ENCODE results near the gene ACAD10. TPM values are rescaled to one million over a fixed set of nuclear protein-coding genes. Genes with fewer than 3 reads are reported as not detected.
A peak's percentile ranks its signal among the peaks of the same experiment; 100 is the strongest.

Gene ACAD10
- total and polyA plus RNA-seq, 10 donors = 10.2 to 40.5 (median 26.9) TPM

DNA sequence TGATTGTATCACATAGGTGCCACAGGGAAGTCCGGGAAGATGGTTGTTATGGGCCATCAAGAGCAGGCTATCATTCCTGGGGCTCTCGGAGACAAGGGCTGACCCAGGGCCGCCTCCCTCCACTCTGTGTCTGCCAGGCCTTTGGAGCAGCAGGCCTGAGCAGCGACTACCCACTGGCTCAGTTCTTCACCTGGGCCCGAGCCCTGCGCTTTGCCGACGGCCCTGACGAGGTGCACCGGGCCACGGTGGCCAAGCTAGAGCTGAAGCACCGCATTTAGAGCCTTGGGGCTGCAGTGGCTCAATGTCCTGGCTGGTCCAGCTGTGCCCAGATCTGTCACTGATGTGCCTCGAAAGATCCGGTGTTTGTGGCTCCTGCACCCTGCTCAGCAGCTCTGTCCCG lies 70.3 kb downstream of the ACAD10 start:
- H3K27ac ChIP-seq = no peak overlapping the region
- no peak for TF ChIP-seq POLR2AphosphoS5 (IDR thresholded peaks at IDR 0.05)
- TF ChIP-seq, protein P1, sequence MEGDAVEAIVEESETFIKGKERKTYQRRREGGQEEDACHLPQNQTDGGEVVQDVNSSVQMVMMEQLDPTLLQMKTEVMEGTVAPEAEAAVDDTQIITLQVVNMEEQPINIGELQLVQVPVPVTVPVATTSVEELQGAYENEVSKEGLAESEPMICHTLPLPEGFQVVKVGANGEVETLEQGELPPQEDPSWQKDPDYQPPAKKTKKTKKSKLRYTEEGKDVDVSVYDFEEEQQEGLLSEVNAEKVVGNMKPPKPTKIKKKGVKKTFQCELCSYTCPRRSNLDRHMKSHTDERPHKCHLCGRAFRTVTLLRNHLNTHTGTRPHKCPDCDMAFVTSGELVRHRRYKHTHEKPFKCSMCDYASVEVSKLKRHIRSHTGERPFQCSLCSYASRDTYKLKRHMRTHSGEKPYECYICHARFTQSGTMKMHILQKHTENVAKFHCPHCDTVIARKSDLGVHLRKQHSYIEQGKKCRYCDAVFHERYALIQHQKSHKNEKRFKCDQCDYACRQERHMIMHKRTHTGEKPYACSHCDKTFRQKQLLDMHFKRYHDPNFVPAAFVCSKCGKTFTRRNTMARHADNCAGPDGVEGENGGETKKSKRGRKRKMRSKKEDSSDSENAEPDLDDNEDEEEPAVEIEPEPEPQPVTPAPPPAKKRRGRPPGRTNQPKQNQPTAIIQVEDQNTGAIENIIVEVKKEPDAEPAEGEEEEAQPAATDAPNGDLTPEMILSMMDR (IDR thresholded peaks at IDR 0.05 in 8 of 11, conservative IDR thresholded peaks at IDR 0.05 in 3 of 11) = no peak
- no peak for TF ChIP-seq POLR2A (IDR thresholded peaks at IDR 0.05)
- peaks cover 0 to 66% (median 13%) of the 10 kb centered on the region in 6 donors for H3K36me3 ChIP-seq
- WGBS, 5 donors = 80 to 99% (median 94%) methylated on average over 2 to 15 of the region's 15 CpGs
- H3K4me1 ChIP-seq = peaks cover 0 to 51% (median 24%) of the 10 kb centered on the region in 6 donors
- no peak for DNase-seq
- intact Hi-C loops (cut with DNase I; ENCODE audit: low total_unique reads) = no loop called here
- H3K9me3 ChIP-seq = no peaks in the 10 kb centered on the region
- no peaks in the 10 kb centered on the region for H3K27me3 ChIP-seq (replicated peaks in 1 of 7)
- H3K4me3 ChIP-seq = no peak overlapping the region

DNA sequence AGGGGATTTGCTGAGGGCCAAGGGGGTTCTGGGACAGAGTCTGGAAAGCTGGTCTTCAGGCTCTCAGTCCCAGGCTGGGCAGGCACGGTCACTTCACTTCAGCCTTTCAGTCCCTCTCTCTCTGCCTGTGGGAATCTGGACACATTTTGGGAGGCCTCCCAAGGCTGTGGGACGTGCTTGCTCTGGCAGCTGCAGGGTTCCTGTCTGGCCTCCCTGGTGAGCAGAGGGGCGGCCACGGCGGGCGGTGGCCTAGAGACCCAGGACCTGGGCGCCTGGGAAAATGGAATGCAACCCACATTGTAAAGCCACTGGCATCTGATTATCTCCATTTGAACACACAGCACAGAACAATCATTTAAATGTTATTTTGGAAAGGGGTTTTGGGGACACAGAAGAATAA lies 70.8 kb downstream of the ACAD10 start:
- H3K9me3 ChIP-seq = no peaks in the 10 kb centered on the region
- H3K27ac ChIP-seq = peak overlapping the region in 1 of 8 donors; percentile 70
- TF ChIP-seq POLR2AphosphoS5 (IDR thresholded peaks at IDR 0.05) (no peak), POLR2A (IDR thresholded peaks at IDR 0.05) (no peak)
- TF ChIP-seq, protein P1 (IDR thresholded peaks at IDR 0.05 in 8 of 11, conservative IDR thresholded peaks at IDR 0.05 in 3 of 11) = no peak
- H3K4me1 ChIP-seq = peaks cover 0 to 56% (median 26%) of the 10 kb centered on the region in 6 donors
- peaks cover 0 to 61% (median 9%) of the 10 kb centered on the region in 6 donors for H3K36me3 ChIP-seq
- H3K4me3 ChIP-seq = no peak overlapping the region
- intact Hi-C loops (cut with DNase I; ENCODE audit: low total_unique reads) = no loop called here
- DNase-seq = no peak
- WGBS, 5 donors = 71 to 89% (median 86%) methylated on average over 7 of the region's 7 CpGs
- no peaks in the 10 kb centered on the region for H3K27me3 ChIP-seq (replicated peaks in 1 of 7)

DNA sequence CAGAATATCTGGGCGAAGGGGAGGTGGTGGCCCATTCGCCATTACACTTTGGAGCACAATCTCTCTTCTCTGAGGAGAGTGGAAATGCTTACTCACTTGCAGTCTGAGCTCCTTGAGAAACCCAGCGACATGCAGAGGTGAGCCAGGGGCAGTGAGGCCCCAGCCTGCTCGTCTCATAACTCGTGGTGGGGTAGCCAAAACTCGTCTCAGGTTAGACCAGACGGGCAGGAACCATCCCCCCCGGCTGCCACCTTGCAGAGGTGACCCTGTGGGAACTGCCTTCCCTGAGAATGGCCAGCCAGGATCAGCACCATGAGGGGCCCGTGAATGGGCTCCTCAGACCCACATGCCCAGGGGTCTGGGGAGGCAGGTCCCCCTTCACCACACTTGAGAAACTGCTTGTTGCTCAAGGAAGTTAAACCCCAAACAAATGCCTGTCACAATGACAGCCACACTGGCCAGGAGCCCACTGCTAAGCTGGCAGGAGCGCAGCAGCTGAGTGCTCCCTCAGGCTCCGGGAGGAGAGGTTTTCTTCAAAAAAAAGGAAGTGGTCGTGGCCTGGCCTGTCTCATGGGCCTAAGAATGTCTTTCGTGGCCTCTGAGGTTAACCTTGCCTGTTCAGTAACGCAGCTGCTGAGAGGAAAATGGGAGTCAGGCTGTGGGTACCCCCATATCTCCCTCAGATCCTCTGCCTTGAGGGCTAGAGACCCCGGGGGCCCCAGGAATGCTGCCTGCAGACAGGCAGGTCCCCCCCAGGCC lies 71.7 kb downstream of the ACAD10 start:
- intact Hi-C loops (cut with DNase I; ENCODE audit: low total_unique reads) = no loop called here
- H3K27ac ChIP-seq = peak overlapping the region in 7 of 8 donors; percentile 4 to 77 (median 64)
- DNase-seq = no peak

More for the DNA sequence above, 71.7 kb downstream of the ACAD10 start:
- Histone ChIP-seq H3K27me3 (replicated peaks in 1 of 7) (no peaks in the 10 kb centered on the region), H3K36me3 (peaks cover 0 to 55% (median 9%) of the 10 kb centered on the region in 6 donors), H3K4me3 (no peak overlapping the region), H3K4me1 (peaks cover 0 to 62% (median 29%) of the 10 kb centered on the region in 6 donors), H3K9me3 (no peaks in the 10 kb centered on the region)
- WGBS, 5 donors = 27 to 36% (median 34%) methylated on average over 9 to 15 of the region's 15 CpGs
- TF ChIP-seq POLR2AphosphoS5 (IDR thresholded peaks at IDR 0.05) = peak in 2 of 3 donors; percentile 62 to 71
- TF ChIP-seq, protein P1 (IDR thresholded peaks at IDR 0.05 in 8 of 11, conservative IDR thresholded peaks at IDR 0.05 in 3 of 11) = no peak
- no peak for TF ChIP-seq POLR2A (IDR thresholded peaks at IDR 0.05)
